HG02938 (cell line): ENCODE data around the gene NEFH.

Experiments
- ATAC-seq: cut with Tn5 transposase; IDR thresholded peaks from one replicate; pipeline ENCODE4 v1.9.1; 2021; ENCODE audit warnings: mild to moderate bottlenecking, moderate library complexity; ENCODE audit not compliant: unreplicated experiment

NEFH gene

DNA sequence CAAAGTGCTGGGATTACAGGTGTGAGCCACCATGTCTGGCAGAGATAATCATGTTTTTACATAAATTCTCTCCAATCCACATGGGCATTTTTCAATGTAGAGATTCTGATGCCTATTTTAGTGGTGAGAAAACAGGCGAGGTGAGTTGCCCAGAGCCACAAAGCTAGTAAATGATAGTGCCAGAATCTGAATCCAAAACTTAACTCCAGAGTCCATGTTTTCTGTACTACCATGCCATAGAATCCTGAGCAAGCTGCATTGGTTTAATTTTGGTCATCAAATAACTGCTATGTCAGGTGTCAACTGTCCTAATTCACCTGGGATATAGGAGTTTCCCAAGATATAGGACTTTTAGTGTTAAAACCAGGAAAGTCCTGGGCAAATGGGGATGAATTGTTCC, 13.6 kb downstream of the NEFH start:
- ATAC-seq, result no peak

DNA sequence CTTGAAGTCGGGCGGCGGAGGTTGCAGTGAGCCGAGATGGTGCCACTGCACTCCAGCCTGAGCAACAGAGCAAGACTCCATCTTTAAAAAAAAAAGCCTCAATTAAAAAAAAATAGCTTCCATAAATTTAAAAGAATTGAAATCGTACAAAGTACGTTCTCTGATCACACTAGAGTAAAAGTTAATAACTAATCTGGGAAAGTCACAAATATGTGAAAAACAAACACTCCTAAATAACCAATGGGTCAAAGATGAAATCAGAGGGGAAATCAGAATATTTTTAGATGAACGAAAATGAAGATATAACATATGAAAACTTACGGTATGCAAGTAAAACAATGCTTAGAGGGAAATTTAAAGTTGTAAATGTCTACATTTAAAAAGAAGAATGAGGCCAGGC, 19.8 kb downstream of the NEFH start:
- no peak for ATAC-seq

DNA sequence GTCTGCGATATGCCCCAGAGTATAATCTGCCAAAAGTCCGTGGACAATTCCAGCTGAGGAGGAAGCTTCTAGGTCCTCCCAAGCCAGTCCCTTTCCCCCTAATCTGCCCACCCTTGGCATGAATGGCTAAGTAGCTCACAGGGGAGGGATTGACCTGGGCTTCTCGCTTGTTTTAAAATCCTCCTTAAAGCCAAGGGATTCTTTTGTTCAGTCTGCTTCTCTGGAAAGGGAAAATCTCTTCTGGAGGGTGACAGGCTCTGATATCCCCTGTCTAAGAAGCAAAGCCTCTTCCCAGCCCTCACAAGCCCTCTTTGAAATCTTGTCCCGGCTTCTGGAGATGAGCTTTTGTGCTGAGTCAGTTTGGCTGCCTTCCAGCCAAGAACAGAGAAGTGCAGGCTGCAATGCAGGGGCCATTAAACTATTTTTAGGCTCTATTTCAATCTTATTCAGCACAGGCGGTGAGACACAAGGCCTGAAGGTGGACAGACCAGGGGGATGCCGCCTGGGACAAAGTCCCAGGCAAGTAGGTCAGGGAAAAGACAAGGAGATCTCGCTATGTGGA, 23.9 kb downstream of the NEFH start:
- ATAC-seq, result no peak

DNA sequence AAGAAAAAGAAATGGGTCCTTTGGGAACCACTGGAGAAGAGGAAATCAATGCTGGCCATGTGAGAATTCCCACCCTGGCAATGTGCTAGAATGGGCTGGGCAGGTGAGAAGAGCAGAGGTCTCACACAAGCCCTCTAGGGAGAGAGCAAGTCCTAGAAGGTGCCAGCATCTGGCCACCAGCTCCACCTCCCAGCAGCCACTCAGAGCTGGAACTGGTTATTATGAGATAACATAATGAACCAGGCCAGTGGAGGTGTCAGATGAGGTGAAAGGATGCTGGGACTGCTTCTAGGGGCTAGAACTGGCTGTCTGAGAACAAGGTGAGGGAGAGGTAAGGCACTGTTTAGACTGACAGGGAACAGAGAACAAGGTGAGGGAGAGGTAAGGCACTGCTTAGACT, 29.3 kb downstream of the NEFH start:
- ATAC-seq, result no peak

DNA sequence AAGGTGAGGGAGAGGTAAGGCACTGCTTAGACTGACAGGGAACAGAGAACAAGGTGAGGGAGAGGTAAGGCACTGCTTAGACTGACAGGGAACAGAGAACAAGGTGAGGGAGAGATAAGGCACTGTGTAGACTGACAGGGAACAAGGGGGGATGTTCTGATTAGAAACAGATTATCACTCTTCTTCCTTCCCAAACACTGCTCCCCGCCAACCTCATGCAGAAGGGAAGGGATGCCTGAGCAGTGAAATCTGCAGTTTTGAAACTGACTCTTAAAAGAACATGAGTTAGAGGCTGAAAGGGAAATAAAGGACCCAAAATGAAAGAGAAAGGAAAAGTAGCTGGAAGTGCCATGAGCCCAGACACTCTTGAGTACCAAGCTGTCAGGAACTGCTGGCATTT, 29.8 kb downstream of the NEFH start:
- ATAC-seq, result no peak

DNA sequence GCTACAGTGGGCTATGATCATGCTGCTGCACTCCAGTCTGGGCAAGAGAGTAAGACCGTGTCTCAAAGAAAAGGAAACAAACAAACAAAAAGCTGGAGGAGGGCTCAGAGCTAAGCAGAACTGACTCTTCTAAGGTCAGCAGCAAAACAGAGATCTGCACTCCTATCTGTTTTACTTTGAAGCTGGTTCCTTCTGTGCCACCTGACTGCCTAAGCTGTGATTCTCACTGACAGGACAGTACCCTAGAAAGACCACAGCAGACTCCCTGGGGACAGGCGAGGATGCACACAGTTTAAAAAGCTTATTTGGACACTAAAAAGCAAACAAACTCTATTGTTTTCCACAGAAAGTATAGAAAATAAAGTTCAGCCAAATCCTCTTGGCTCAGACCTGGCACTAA, 30.5 kb downstream of the NEFH start:
- ATAC-seq, result no peak

DNA sequence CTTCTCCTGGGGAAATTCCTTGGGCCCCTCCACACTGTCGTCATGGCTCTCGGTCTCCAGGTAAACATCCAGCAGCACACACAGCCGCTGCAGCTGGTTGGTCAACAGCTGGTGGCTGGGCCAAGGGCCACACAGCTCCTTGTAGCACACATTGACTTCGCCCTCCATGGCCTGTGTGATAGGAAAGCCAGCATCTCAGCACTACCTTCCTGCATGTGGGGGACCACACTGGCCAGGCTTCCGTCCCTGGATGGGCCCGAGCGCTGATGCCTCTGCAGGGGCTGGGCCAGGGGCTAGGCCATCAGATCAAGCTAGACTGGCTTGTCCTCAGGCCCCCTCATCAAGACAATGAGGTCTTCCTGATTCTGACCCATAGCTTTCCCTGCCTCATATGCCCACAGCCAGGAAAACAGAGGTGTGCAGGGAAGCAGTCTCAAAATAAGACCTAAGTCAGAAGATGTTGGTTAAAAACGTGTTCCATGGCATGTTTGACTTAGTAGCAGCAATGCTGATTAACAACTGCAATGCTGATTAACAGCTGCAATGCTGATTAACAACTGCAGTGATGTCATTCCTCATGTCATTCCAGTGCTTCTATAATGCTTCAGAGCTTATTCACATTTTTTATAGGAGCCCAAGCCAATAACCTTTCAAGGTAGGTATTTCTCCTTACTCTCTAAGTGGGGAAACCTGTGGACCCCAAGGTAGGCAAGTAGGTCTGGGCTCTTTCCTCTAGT, 31.3 kb downstream of the NEFH start:
- no peak for ATAC-seq

DNA sequence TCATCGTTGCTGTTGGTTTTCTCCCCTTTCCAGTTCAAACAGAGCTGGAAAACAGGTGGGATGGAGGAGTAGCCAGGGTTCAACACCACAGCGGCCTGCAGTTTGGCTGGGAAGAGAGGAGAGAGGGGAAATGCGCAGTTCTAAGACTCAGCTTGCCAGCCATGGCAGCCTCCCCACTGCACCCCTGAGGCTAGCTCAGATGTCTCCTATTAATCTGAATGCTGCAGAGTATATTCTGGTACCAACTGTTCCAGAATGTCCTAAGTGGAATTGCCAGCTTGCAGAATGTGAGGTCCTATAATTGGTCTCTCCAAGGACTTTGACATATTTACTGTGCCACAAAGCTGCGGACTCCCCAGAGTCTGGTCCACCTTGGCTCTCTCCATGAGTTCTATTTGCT, 32.0 kb downstream of the NEFH start:
- ATAC-seq, result no peak

DNA sequence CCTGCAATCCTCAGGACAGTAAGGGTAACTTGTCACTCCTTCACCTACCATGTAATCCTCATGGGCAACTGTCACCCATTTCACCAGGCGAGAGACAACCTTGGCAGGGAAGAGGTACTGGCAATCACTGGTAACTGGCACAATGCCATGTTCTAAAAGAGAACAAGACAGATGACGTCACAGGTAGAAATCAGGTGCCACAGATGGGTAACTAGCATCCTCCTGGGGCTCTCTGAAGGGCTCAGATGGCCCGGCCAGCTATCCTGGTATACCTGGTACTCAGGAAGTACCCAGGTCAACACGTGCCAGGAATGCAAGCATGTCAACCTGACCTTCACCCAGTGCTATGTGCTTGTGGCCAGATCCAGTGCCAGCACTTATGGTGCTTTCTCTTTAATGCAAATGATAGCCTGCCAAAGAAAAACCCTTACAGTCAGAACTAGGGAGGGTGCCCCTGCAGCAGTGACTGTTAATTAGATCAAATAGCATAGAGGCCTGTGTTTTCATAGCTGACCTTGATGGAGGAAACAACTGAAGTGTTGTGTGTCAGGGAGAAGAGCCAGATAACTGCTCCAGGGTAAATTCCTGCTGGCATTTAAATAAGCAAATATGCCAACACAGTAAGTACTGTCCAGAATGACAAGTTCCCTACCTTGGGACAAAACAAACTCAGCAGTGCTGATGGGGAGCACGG, 37.3 kb downstream of the NEFH start:
- no peak for ATAC-seq

DNA sequence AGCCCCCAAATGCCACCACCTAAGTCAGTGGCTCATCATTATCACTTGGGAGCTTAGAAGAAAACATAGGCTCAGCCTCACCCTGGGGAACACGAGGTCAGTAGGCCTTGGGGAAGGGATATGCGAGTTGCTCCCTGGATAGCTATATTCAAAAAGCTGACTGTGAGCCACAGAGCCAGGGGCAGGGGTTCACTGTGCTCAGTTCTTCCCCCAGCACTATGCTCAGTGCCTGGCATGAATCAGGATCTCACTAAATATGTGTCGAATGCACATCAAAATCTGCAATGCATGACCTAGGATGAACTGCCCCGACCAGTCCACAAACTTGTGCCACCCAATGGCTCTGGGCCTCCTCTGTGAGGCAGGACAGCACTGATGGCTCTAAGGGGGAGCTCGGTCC, 38.4 kb downstream of the NEFH start:
- no peak for ATAC-seq

DNA sequence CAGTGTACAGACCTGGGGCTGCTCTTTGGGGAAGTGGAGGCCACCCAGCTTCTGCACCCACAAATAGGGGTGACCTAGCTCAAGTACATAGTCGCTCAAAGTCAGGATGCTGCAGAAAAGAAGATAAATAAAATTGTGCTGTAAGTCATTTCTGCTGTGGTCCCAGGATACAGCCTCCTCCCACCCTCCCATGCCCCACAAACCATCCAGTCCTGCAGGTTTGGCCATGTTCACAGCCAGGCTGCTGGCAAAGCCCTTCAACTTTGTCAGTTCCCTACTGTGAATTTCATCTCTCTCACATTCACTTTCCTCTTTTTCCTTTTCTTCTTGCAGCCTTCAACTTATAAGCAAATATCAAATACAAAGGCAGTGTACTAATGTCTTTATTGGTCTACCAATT, 40.0 kb downstream of the NEFH start:
- ATAC-seq, result no peak

DNA sequence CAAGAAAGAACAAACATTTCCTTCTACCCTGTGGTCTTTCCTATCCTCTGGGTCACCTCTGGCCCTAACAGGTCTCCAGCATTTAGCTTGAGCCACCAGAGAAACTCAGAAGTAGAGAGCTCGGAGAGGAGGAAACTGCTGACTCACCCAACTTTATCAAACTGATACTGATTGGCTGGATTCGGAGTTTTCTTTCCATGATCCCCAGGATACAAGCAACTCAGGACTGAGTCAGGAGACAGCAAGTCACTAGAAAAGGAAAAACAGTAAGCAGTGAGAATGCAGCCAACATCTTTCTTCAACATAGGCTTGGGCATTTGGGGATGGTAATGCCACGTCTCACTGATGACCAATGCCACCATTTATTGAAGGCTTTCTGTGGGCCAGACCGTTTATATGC, 40.8 kb downstream of the NEFH start:
- no peak for ATAC-seq

DNA sequence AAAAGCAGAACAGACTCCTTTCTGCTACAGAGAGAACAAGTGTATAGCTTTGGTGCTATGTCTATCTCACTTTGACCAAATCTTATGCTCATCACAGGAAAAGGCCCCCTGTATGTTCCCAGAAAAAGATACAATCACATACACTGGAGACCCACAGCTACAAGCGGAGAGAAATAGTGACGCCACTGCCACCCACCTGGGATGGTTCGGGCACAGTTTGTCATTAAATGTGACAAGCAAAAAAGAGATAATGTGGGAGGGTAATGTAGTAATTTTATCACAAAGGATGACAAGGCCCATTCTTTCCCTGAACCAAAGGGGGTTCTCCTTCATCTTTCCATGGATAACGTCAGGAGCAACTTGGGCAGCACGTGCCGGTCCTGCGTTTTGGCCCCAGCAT, 41.5 kb downstream of the NEFH start:
- ATAC-seq, result no peak

DNA sequence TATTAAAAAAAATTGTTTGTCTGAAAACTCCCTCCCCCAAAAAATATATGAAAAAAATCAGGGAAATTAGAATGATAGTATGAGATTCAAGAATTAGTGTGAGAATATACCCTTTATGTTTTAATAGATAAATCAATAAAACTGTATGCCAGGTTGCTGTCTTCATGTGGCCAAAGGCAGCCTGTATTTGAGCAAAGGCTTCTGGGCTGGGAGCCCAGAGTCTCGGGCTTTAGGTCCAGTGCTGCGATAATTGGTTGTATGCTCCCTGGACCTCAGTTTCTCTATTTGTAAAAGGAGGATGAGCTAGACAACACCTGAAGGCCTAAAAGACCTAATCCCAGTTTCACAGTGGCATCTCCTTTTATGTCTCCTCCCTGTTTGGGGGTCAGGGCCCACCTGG, 43.7 kb downstream of the NEFH start:
- ATAC-seq, result no peak

DNA sequence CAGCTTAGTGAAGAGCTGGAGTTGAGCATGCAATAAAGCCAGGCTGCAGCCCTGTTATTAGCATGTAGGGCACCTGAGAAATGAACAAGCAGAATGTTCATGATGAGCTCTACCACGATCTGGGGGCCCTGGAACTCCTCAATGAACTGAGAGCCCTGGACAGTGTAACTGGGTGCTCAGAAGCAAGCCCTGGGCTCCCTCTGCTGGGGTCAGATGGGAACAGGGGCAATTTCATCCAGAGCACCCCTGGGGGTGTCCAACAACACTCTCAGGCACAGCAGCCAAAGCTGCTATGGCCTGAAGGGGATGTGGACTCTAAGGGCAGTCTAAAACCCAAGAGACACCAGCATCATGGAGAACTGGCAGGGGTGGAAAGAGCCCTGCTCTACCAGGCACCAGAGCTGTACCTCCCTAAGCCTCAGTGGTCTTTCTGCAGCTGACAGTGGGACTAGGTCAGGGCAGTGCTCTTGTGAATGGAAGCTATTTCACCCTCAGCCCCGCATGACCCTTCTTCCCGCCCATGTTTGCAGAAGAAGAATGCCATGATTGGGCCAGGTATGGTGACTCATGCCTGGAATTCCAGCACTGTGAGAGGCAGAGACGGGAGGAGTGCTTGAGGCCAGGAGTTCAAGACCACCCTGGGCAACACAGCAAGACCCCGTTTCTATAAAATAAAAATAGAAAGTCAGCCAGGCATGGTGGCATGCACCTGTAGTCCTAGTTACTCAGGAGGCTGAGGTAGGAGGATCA, 44.6 kb downstream of the NEFH start:
- no peak for ATAC-seq

DNA sequence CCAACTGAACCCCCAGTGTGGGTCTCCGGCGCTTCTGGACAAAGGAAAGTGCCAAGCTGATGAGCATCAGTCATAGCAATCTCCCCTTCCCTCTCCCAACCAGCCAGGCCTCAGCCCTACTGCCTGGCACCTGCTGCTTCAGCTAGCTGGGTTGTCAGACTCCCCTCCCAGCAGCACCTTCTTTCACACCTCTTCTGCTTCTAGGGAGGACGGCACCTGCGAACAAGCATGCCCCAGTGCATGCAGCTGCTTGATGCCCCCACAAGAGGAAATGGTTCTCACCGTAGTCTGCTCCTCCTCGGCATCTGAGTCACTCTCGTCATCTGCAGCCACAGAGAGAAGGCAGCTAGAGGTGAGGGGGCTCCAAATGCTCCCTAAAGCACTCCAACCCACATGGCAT, 48.1 kb downstream of the NEFH start:
- no peak for ATAC-seq

DNA sequence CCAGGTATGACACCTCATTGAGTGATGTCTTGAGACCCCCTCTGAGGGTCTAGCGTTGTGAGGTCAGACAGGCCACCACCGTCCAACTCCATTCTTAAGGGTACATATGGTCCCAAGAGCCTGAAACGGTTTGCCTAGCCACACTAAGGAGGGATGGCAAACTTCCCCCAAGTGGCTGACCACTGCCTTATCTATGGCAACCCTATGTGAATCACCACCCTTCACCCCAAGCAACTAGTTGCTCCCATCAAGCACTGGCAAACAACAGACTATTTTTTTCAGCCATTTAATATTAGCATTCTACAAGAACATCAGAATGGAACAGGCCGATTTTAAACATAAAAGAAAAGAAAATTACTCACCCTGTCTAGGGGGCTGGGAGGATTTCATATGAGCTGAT, 50.7 kb downstream of the NEFH start:
- no peak for ATAC-seq

DNA sequence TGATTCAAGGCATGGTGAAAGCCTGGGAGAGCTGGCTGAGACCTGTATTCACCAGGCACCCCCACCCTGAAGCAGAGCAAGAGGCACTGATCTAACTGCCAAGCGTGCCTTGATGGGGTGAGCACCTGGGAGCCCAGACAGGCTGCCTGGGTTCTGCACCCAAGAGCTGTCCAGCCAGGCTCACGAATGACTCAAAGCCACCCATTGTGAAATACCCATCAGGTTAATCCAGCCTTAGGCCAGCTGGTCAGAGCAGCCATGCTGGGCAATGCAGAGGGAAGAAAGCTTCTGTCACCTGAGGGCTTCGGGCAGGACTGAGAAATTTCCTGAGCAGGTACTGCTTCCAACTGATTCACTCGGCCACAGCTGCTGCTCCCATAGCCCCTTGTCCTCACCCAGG, 51.4 kb downstream of the NEFH start:
- ATAC-seq, result no peak

DNA sequence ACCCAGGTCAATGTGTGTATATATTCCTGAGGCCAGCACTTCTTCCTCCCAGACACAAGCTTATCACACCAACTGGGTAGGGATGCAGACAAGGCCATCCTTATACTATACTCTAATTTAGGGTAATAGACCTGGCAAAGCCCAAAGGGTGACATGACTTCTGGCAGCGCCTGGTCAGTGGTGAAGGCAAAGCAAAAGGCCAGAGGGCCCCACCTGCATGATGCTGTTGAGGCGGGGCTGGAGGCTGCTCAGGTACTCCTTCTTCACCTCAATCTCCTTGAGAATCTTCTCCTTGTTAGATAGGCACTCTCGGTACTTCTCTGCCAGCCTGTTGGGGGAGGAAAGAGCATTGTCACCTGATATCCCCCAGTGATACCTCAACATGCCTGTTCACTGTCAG, 56.4 kb downstream of the NEFH start:
- no peak for ATAC-seq

DNA sequence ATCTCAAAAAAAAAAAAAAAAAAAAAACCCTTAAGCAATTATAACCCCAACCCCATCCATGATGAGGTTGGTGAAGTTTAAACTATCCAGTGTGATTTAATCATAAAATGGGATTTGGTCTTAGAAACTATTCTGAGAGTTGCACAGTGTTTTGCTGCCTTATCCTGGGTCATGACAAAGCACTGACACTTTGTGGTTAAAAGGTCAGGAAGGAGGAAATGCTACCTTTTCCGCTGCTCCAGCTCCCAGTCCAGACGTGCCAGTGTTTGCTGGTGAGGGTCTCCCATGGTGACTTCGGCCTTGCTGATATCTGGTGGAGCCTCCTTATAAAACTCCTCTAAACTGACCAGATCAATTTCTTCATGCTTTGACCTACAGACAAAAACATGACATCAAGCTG, 59.1 kb downstream of the NEFH start:
- no peak for ATAC-seq
